GM23338 (cell line): Measurements from ENCODE around the gene ETNK1. TPM values are rescaled to one million over a fixed set of nuclear protein-coding genes. Genes with fewer than 3 reads are reported as not detected.

Experiments used
- ATAC-seq: fragments of 200-7000 bp; cut with Tn5 transposase; 3 replicates; pipeline ENCODE4 v1.9.1; 2020
- DNase-seq: peaks from one replicate; pipeline ENCODE4 v3.0.0-alpha.2; 2015; ENCODE audit warnings: low spot score
- H2AFZ ChIP-seq: fragments of 200-600 bp; sonication (generic); 2 replicates; pipeline ENCODE4 v1.8.0; 2016; ENCODE audit warnings: antibody characterized with exemption, mild to moderate bottlenecking, moderate library complexity
- H3F3A ChIP-seq: fragments of 200-600 bp; sonication (generic); replicated peaks from 2 replicates; pipeline ENCODE4 v1.8.0; 2017; ENCODE audit warnings: antibody characterized with exemption, mixed run types, low read depth
- H3K27ac ChIP-seq: fragments of 200-600 bp; sonication (generic); 2 replicates; pipeline ENCODE4 v1.6.1; 2016; ENCODE audit warnings: low read depth
- H3K27me3 ChIP-seq: fragments of 200-600 bp; sonication (generic); 2 replicates; pipeline ENCODE4 v1.8.0; 2016; ENCODE audit warnings: mild to moderate bottlenecking, mixed run types, moderate library complexity; ENCODE audit not compliant: insufficient read depth
- H3K36me3 ChIP-seq: fragments of 200-600 bp; sonication (generic); 2 replicates; pipeline ENCODE4 v1.8.0; 2016; ENCODE audit warnings: mild to moderate bottlenecking; ENCODE audit not compliant: insufficient read depth
- H3K4me1 ChIP-seq: fragments of 200-600 bp; sonication (generic); 2 replicates; pipeline ENCODE4 v1.8.0; 2016; ENCODE audit warnings: mild to moderate bottlenecking, moderate library complexity; ENCODE audit not compliant: insufficient read depth
- H3K4me2 ChIP-seq: fragments of 200-600 bp; sonication (generic); 2 replicates; pipeline ENCODE4 v1.7.1; 2017; ENCODE audit warnings: mixed run types
- H3K4me3 ChIP-seq: fragments of 200-600 bp; sonication (generic); 2 replicates; pipeline ENCODE4 v1.6.1; 2016; ENCODE audit warnings: mixed run types
- H3K79me2 ChIP-seq: fragments of 200-600 bp; sonication (generic); replicated peaks from 2 replicates; pipeline ENCODE4 v1.8.0; 2017; ENCODE audit warnings: mild to moderate bottlenecking; ENCODE audit not compliant: insufficient read depth
- H3K9me2 ChIP-seq: fragments of 200-600 bp; sonication (generic); 2 replicates; pipeline ENCODE4 v1.8.0; 2017; ENCODE audit not compliant: insufficient read depth
- H4K20me1 ChIP-seq: fragments of 200-600 bp; sonication (generic); replicated peaks from 2 replicates; pipeline ENCODE4 v1.8.0; 2017; ENCODE audit warnings: mild to moderate bottlenecking; ENCODE audit not compliant: insufficient read depth
- H3K27ac Mint-ChIP-seq: 2 replicates; pipeline ENCODE4 v1.8.0; 2020; ENCODE audit warnings: inconsistent platforms, mild to moderate bottlenecking, moderate library complexity, mixed read lengths
- H3K27me3 Mint-ChIP-seq: 3 replicates; pipeline ENCODE4 v1.8.0; 2022; ENCODE audit warnings: low read depth, mild to moderate bottlenecking, moderate library complexity, mixed read lengths, inconsistent platforms; ENCODE audit not compliant: insufficient read depth, poor library complexity
- H3K36me3 Mint-ChIP-seq: 3 replicates; pipeline ENCODE4 v1.8.0; 2021; ENCODE audit warnings: low read depth, mild to moderate bottlenecking, inconsistent platforms, moderate library complexity, mixed read lengths
- H3K4me1 Mint-ChIP-seq: 3 replicates; pipeline ENCODE4 v1.8.0; 2020; ENCODE audit warnings: mild to moderate bottlenecking, inconsistent platforms, mixed read lengths
- H3K4me3 Mint-ChIP-seq: 3 replicates; pipeline ENCODE4 v1.8.0; 2021; ENCODE audit warnings: moderate library complexity, mild to moderate bottlenecking, inconsistent platforms, mixed read lengths
- H3K9me3 Mint-ChIP-seq: 3 replicates; pipeline ENCODE4 v1.8.0; 2020; ENCODE audit warnings: moderate library complexity, mild to moderate bottlenecking, inconsistent platforms, mixed read lengths
- CTCF ChIP-seq, 2 experiments: fragments of 200-600 bp in 1 of 2; sonication (generic) in 1 of 2; conservative IDR thresholded peaks; 2 replicates each; pipeline versions ENCODE4 v1.5.1 to v1.6.1; 2016 to 2017; ENCODE audit warnings: antibody characterized with exemption in 2 of 2, low read depth in 2 of 2, mild to moderate bottlenecking in 2 of 2, moderate library complexity in 1 of 2
- EZH2 ChIP-seq: fragments of 200-600 bp; sonication (generic); IDR thresholded peaks from one replicate; pipeline ENCODE4 v1.8.0; 2017; ENCODE audit warnings: antibody characterized with exemption, mild to moderate bottlenecking, low read depth; ENCODE audit not compliant: unreplicated experiment
- JUNB ChIP-seq: IDR thresholded peaks from one replicate; pipeline ENCODE4 v1.6.1; 2016; ENCODE audit warnings: antibody characterized with exemption; ENCODE audit not compliant: unreplicated experiment
- NANOG ChIP-seq: IDR thresholded peaks from 2 replicates; pipeline ENCODE4 v1.6.1; 2016; ENCODE audit warnings: antibody characterized with exemption, borderline replicate concordance
- REST ChIP-seq: IDR thresholded peaks from one replicate; pipeline ENCODE4 v1.6.1; 2018; ENCODE audit warnings: antibody characterized with exemption; ENCODE audit not compliant: unreplicated experiment
- ZNF114 ChIP-seq: fragments of 250-450 bp; sonication (Bioruptor Pico); IDR thresholded peaks from 2 replicates; pipeline ENCODE4 v1.5.0; 2020; ENCODE audit warnings: mild to moderate bottlenecking, moderate library complexity
- ZNF331 ChIP-seq: fragments of 250-450 bp; sonication (Bioruptor Pico); IDR thresholded peaks from 2 replicates; pipeline ENCODE4 v1.5.0; 2020; ENCODE audit warnings: low read depth, mild to moderate bottlenecking, moderate library complexity
- ZNF462 ChIP-seq: fragments of 250-450 bp; sonication (Bioruptor Pico); IDR thresholded peaks from 2 replicates; pipeline ENCODE4 v1.5.0; 2020; ENCODE audit warnings: mild to moderate bottlenecking, moderate library complexity
- polyA plus RNA-seq: library from polyadenylated mRNA; unstranded; fragments of >200 nt; fragmentation: Nextera tagmentation; extraction: Ambion mirVana; gene quantifications from 2 replicates; pipeline ENCODE4 v1.2.1, GENCODE V29; 2016
- total RNA-seq: library from RNA; depleted of rRNA; stranded (reverse); fragments of >200 nt; shearing (Covaris generic); gene quantifications from 2 replicates; pipeline ENCODE4 v1.2.3, GENCODE V29; 2014

ETNK1 gene
- total and polyA plus RNA-seq, 2 experiments from 2014 or later = 41.9 to 101 TPM

- no peaks in the 10 kb centered on the region for H3K9me3 Mint-ChIP-seq
- no peak overlapping the region for H3K4me2 ChIP-seq
- H3K27ac Mint-ChIP-seq = no peak overlapping the region
- TF ChIP-seq REST (no peak), NANOG (no peak), CTCF (conservative IDR thresholded peaks at IDR 0.05; ENCODE audit: low read depth in 2 of 2) (no peak)
- no peak for DNase-seq
- H3K27me3 Mint-ChIP-seq = no peaks in the 10 kb centered on the region
- H3F3A ChIP-seq = no peaks in the 10 kb centered on the region
- H3K4me3 ChIP-seq = no peak overlapping the region
- H2AFZ ChIP-seq = no peak overlapping the region
- H3K36me3 ChIP-seq = no peaks in the 10 kb centered on the region
- peaks cover 6% of the 10 kb centered on the region for H3K4me1 Mint-ChIP-seq
- H4K20me1 ChIP-seq = no peaks in the 10 kb centered on the region
- H3K79me2 ChIP-seq = no peaks in the 10 kb centered on the region
- H3K36me3 Mint-ChIP-seq = no peaks in the 10 kb centered on the region
- no peak for ATAC-seq
- no peak overlapping the region for H3K27ac ChIP-seq
- H3K4me1 ChIP-seq = no peaks in the 10 kb centered on the region; the same call in 1 of the 2 replicates
- no peaks in the 10 kb centered on the region for H3K27me3 ChIP-seq
- H3K4me3 Mint-ChIP-seq = no peak overlapping the region
- no peaks in the 10 kb centered on the region for H3K9me2 ChIP-seq
Observed at GRCh38 chr12:22715254-22715653, 90.3 kb downstream of the ETNK1 start.

- no peaks in the 10 kb centered on the region for H3K4me1 Mint-ChIP-seq
- Histone ChIP-seq H4K20me1 (no peaks in the 10 kb centered on the region), H3K27ac (no peak overlapping the region), H3K4me2 (no peak overlapping the region), H2AFZ (no peak overlapping the region), H3K4me1 (no peaks in the 10 kb centered on the region), H3K9me2 (peaks cover 4% of the 10 kb centered on the region; the same call in 1 of the 2 replicates), H3K79me2 (no peaks in the 10 kb centered on the region), H3K27me3 (no peaks in the 10 kb centered on the region), H3K4me3 (no peak overlapping the region), H3F3A (no peaks in the 10 kb centered on the region), H3K36me3 (no peaks in the 10 kb centered on the region)
- no peaks in the 10 kb centered on the region for H3K27me3 Mint-ChIP-seq
- H3K27ac Mint-ChIP-seq = no peak overlapping the region
- no peaks in the 10 kb centered on the region for H3K9me3 Mint-ChIP-seq
- H3K36me3 Mint-ChIP-seq = no peaks in the 10 kb centered on the region
- no peak for DNase-seq
- H3K4me3 Mint-ChIP-seq = no peak overlapping the region
- no peak for ATAC-seq
- TF ChIP-seq JUNB (no peak), NANOG (no peak), ZNF114 (CRISPR knock-in tag) (no peak), ZNF462 (CRISPR knock-in tag) (no peak), EZH2 (no peak), CTCF (conservative IDR thresholded peaks at IDR 0.05; ENCODE audit: low read depth in 2 of 2) (no peak), ZNF331 (CRISPR knock-in tag) (no peak)
Observed at GRCh38 chr12:22719745-22720144, 94.8 kb downstream of the ETNK1 start.
